GM18951 (cell line): ENCODE data around the gene PROC.

ENCODE experiments used
- POLR2A ChIP-seq: IDR thresholded peaks from 4 replicates; pipeline ENCODE4 v1.6.1; 2011; ENCODE audit warnings: mild to moderate bottlenecking; ENCODE audit not compliant: insufficient read length, insufficient read depth; ENCODE audit errors: extremely low read depth
- in situ Hi-C: fragments of 300-500 bp; cut with MboI; formaldehyde crosslinking; loops from one replicate; pipeline ENCODE4 v1.12.0; 2022; ENCODE audit warnings: low sequenced_read_pairs, mixed read lengths, inconsistent platforms; ENCODE audit not compliant: unreplicated experiment

Gene PROC

GRCh38 chr2:127387655-127388422 is 30.4 kb upstream of the PROC start, which contains the start of gene MAP3K2:
Gene MAP3K2 (minus strand): TSS chr2:127387975. CDS start chr2:127343129, 44,846 bp downstream.
- peak; percentile 87 for TF ChIP-seq POLR2A
- in situ Hi-C loops = no loop called here

GRCh38 chr2:127388423-127389164 is 29.6 kb upstream of the PROC start:
- in situ Hi-C loops = no loop called here

GRCh38 chr2:127389778-127390435 is 28.3 kb upstream of the PROC start:
- TF ChIP-seq POLR2A = no peak
- in situ Hi-C loops = no loop called here

More at GRCh38 chr2:127388423-127389164, 29.6 kb upstream of the PROC start:
- no peak for TF ChIP-seq POLR2A

GRCh38 chr2:127392133-127392827 is 25.9 kb upstream of the PROC start:
- no peak for TF ChIP-seq POLR2A
- in situ Hi-C loops = no loop called here

GRCh38 chr2:127392828-127393578 is 25.2 kb upstream of the PROC start:
- TF ChIP-seq POLR2A = no peak
- in situ Hi-C loops = no loop called here

GRCh38 chr2:127394492-127394891 is 23.7 kb upstream of the PROC start:
- in situ Hi-C loops = no loop called here
- TF ChIP-seq POLR2A = no peak

GRCh38 chr2:127397568-127398238 is 20.5 kb upstream of the PROC start:
- in situ Hi-C loops = no loop called here
- no peak for TF ChIP-seq POLR2A

GRCh38 chr2:127398239-127398590 is 20.0 kb upstream of the PROC start:
- no peak for TF ChIP-seq POLR2A
- in situ Hi-C loops = no loop called here

- no peak for TF ChIP-seq POLR2A
- in situ Hi-C loops = no loop called here
Observed at GRCh38 chr2:127400533-127400896, 17.7 kb upstream of the PROC start.

GRCh38 chr2:127400897-127401756 is 17.1 kb upstream of the PROC start:
- TF ChIP-seq POLR2A = no peak
- in situ Hi-C loops = no loop called here
